ENCODE measurements around the gene CAB39L. TPM values are rescaled to one million over a fixed set of nuclear protein-coding genes. Genes with fewer than 3 reads are reported as not detected.

Gene CAB39L
- total and polyA plus RNA-seq, 2 donors (not counting 3 experiments of a cell fraction or from before 2014, with no cell fraction given), result 3.1 to 7.2 TPM

GRCh38 chr13:49330546-49330864, 113.4 kb downstream of the CAB39L start:
- H2AFZ ChIP-seq (ENCODE audit: low read depth, low read length), result no peak overlapping the region
- H3K36me3 ChIP-seq (ENCODE audit: control insufficient read depth in 2 of 2, extremely low read depth in 1 of 2, insufficient read depth in 2 of 2, low read length in 2 of 2), result no peaks in the 10 kb centered on the region
- no peaks in the 10 kb centered on the region for H3K4me1 ChIP-seq (ENCODE audit: control insufficient read depth, extremely low read depth, insufficient read depth, low read length)
- no peak overlapping the region for H3K9ac ChIP-seq (replicated peaks; ENCODE audit: extremely low read depth, insufficient read depth, low read length)
- H3K27ac ChIP-seq (ENCODE audit: insufficient read depth, low read depth, low read length), result no peak overlapping the region
- intact Hi-C loops (cut with micrococcal nuclease), result no loop called here
- dilution Hi-C loops (cut with MboI; ENCODE audit: extremely low pct_ligation_motif_present, low sequenced_read_pairs), result no loop called here
- H3K9me1 ChIP-seq (replicated peaks; ENCODE audit: control insufficient read depth, extremely low read depth, insufficient read depth, low read length), result no peaks in the 10 kb centered on the region
- H3K9me3 ChIP-seq (replicated peaks; ENCODE audit: control insufficient read depth, insufficient read depth, low read length), result no peaks in the 10 kb centered on the region
- no peaks in the 10 kb centered on the region for H4K20me1 ChIP-seq (replicated peaks; ENCODE audit: control insufficient read depth, extremely low read depth, insufficient read depth, low read length)
- no peaks in the 10 kb centered on the region for H3K27me3 ChIP-seq (ENCODE audit: control insufficient read depth in 2 of 2, insufficient read depth in 2 of 2, low read length in 2 of 2)
- no peak overlapping the region for H3K4me3 ChIP-seq (replicated peaks in 1 of 3; ENCODE audit: insufficient read depth in 1 of 3, low read depth in 1 of 3, low read length in 3 of 3)
- no peaks in the 10 kb centered on the region for H3K79me2 ChIP-seq (ENCODE audit: control insufficient read depth, insufficient read depth, low read length)
- CTCF ChIA-PET, result interaction anchor here (2.2 kb wide), 1 partner anchor 8 kb away, joined by 6 read pairs; no protein-coding TSS in a partner anchor
- BruUV-seq (replicated peaks), result no TSS peak
- DNase-seq (ENCODE audit: low read depth, low spot score), result no peak
- FAIRE-seq, result no peak
- POLR2A ChIA-PET, result no interaction called here
- TF ChIP-seq CTCF (IDR thresholded peaks at IDR 0.05; ENCODE audit: extremely low read depth in 1 of 2, insufficient read depth in 1 of 2, low read depth in 1 of 2, low read length in 2 of 2), result no peak
- TF ChIP-seq EZH2 (IDR thresholded peaks at IDR 0.05; ENCODE audit: borderline replicate concordance, low read depth, low read length, severe bottlenecking), result no peak
- no peak for TF ChIP-seq FOS (IDR thresholded peaks at IDR 0.05; ENCODE audit: borderline replicate concordance, insufficient read depth, low read length)
- no peak for TF ChIP-seq POLR2A (IDR thresholded peaks at IDR 0.05; ENCODE audit: low read depth, low read length)
- no peak for TF ChIP-seq POLR2AphosphoS5 (IDR thresholded peaks at IDR 0.05; ENCODE audit: insufficient read depth, low read depth, low read length)
- TF ChIP-seq JUN (IDR thresholded peaks at IDR 0.05; ENCODE audit: borderline replicate concordance, insufficient read depth, insufficient read length, low read depth), result no peak
- TF ChIP-seq GATA2 (IDR thresholded peaks at IDR 0.05; ENCODE audit: insufficient read depth, insufficient read length, low read depth, low read length), result no peak
- no peak for TF ChIP-seq MAX (IDR thresholded peaks at IDR 0.05; ENCODE audit: insufficient read depth, insufficient read length)
- TF ChIP-seq MYC (IDR thresholded peaks at IDR 0.05; ENCODE audit: low read depth, low read length), result no peak
- H3K4me2 ChIP-seq (ENCODE audit: insufficient read depth, low read length), result no peak overlapping the region

All from endothelial cell of umbilical vein (primary cell).